ENCODE measurements around the gene PCDHA2.
"Not testable (repeated sequence)": the region's sequence is repeated elsewhere in the genome, so short reads cannot be mapped to it uniquely, and the experiment has no call there.

Gene PCDHA2

DNA sequence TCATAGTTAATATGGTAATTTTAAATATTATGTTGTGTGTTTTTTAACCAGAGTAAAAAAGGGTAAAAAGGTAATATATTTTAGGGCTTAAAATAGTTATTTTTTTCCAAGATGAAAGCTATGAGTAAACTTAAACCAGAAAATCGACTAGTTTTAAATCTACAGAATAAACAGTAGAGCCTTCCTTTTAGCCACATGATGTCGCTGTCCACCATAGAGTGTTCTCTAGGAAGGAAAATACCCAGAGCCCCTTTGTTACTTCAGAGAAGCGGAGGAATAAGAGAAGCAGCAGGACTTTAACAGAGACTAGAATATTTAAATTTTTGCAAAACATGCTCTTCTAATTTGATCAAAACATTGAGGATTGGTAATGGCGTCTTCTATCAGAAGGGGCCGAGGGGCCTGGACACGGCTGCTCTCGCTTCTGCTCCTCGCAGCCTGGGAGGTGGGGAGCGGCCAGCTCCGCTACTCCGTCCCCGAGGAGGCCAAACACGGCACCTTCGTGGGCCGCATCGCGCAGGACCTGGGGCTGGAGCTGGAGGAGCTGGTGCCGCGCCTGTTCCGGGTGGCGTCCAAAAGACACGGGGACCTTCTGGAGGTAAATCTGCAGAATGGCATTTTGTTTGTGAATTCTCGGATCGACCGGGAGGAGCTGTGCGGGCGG, at the start of gene PCDHA2:
PCDHA2 (plus strand) TSS at position 258 of the 664 bp plus-strand sequence.
- DNase-seq (ENCODE audit: low read depth, low spot score): no peak

- DNase-seq (ENCODE audit: low read depth, low spot score): no peak
Observed at GRCh38 chr5:140753561-140753960, 41.1 kb upstream of the PCDHA2 start.

- no peak for DNase-seq (ENCODE audit: low read depth, low spot score)
Observed at GRCh38 chr5:140764177-140764973, 30.3 kb upstream of the PCDHA2 start.

- no peak for DNase-seq (ENCODE audit: low read depth, low spot score)
Observed at GRCh38 chr5:140767444-140767843, 27.2 kb upstream of the PCDHA2 start.

GRCh38 chr5:140780512-140780911, 14.1 kb upstream of the PCDHA2 start:
- no peak for DNase-seq (ENCODE audit: low read depth, low spot score)

DNA sequence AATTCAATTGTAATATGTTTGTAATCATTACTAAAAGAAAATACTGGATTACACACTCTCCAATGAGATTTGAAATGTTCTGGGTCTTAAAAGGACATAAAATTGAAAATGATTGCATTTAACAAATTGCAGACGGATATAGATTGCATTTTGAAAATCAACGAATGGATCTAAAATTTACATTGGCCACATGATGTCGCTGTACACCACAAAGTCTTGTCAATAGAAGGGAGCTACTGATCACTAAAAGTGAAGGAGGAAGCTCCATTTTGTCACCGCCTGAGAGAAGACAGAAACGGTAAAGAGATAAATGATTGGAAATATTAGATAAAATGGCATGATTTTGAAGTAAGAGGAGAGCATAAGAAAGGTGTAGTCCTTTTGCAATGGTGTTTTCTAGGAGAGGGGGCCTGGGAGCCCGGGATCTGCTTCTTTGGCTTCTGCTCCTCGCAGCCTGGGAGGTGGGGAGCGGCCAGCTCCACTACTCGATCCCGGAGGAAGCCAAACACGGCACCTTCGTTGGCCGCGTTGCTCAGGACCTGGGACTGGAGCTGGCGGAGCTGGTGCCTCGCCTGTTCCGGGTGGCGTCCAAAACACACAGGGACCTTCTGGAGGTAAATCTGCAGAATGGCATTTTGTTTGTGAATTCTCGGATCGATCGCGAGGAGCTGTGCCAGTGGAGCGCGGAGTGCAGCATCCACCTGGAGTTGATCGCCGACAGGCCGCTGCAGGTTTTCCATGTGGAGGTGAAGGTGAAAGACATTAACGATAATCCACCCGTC, 8.6 kb upstream of the PCDHA2 start, which contains the start of gene PCDHA1:
PCDHA1 (plus strand) TSS at position 236 of the 782 bp plus-strand sequence.
- DNase-seq (ENCODE audit: low read depth, low spot score): no peak

GRCh38 chr5:140787422-140787821, 7.2 kb upstream of the PCDHA2 start:
- not testable (repeated sequence) for DNase-seq (ENCODE audit: low read depth, low spot score)

GRCh38 chr5:140787849-140788504, 6.7 kb upstream of the PCDHA2 start:
- not testable (repeated sequence) for DNase-seq (ENCODE audit: low read depth, low spot score)

DNA sequence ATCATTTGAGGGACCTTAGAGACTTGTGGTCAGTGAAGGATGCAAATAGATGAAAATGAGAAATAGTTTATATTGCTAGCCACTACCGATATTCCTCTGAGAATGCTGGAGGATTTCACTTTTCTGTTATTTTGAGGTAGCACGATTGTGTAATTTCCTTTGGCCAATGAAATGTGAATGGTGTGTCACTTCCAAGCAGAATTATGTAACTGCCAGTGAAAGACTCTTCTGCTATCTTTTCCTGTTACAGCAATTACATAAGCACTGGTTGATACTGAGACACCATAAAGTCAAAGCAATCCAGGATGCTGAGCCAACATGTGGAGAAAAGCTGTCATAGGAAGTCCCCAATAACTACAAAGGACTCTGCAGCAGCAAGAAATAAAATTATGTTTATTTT, 3.6 kb upstream of the PCDHA2 start:
- no peak for DNase-seq (ENCODE audit: low read depth, low spot score)

DNA sequence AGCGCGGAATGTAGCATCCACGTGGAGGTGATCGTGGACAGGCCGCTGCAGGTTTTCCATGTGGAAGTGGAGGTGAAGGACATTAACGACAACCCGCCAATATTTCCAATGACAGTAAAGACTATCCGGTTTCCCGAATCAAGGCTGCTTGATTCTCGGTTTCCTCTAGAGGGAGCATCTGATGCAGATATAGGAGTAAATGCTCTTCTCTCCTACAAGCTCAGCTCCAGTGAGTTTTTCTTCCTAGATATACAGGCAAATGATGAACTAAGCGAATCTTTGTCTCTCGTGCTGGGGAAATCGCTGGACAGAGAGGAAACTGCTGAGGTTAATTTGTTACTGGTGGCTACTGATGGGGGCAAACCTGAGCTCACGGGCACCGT, 598 bp downstream of the PCDHA2 start:
- DNase-seq (ENCODE audit: low read depth, low spot score): no peak

DNA sequence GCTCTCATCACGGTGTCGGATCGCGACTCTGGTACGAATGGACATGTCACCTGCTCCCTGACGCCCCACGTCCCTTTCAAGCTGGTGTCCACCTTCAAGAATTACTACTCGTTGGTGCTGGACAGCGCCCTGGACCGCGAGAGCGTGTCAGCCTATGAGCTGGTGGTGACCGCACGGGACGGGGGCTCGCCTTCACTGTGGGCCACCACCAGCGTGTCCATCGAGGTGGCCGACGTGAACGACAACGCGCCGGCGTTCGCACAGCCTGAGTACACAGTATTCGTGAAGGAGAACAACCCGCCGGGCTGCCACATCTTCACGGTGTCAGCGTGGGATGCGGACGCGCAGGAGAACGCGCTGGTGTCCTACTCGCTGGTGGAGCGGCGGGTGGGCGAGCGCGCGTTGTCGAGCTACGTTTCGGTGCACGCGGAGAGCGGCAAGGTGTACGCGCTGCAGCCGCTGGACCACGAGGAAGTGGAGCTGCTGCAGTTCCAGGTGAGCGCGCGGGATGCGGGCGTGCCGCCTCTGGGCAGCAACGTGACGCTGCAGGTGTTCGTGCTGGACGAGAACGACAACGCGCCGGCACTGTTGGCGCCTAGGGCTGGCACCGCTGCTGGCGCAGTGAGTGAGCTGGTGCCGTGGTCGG, 1.5 kb downstream of the PCDHA2 start:
- DNase-seq (ENCODE audit: low read depth, low spot score): not testable (repeated sequence)

GRCh38 chr5:140796718-140797095, 2.1 kb downstream of the PCDHA2 start:
- no peak for DNase-seq (ENCODE audit: low read depth, low spot score)

DNA sequence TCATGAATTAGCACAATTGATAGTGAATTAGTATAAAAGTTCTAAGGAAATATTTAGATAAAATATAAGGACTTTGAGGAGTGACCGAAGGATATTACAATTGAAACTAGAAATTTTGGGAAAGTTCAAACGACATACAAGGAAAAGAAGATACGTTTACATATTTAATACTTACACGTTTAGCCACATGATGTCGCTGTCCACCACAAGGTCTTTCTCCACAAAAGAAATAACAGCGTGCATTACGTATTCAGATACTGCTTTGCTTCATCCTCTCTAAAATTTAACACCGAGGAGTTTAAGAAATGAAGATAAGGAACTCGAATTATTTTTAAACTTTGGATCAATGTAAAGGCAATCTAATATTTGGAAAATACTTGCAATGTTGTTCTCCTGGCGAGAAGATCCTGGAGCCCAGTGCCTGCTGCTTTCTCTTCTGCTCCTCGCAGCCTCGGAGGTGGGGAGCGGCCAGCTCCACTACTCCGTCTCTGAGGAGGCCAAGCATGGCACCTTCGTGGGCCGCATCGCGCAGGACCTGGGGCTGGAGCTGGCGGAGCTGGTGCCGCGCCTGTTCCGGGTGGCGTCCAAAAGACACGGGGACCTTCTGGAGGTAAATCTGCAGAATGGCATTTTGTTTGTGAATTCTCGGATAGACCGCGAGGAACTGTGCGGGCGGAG, 6.3 kb downstream of the PCDHA2 start, which contains the start of gene PCDHA3:
PCDHA3 (plus strand) TSS at position 242 of the 678 bp plus-strand sequence.
- DNase-seq (ENCODE audit: low read depth, low spot score): no peak

GRCh38 chr5:140801494-140801841, 6.8 kb downstream of the PCDHA2 start:
- no peak for DNase-seq (ENCODE audit: low read depth, low spot score)

DNA sequence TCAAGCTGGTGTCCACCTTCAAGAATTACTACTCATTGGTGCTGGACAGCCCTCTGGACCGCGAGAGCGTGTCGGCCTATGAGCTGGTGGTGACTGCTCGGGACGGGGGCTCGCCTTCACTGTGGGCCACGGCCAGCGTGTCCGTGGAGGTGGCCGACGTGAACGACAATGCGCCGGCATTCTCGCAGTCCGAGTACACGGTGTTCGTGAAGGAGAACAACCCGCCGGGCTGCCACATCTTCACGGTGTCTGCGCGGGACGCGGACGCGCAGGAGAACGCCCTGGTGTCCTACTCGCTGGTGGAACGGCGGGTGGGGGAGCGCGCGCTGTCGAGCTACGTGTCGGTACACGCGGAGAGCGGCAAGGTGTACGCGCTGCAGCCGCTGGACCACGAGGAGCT, 7.7 kb downstream of the PCDHA2 start:
- not testable (repeated sequence) for DNase-seq (ENCODE audit: low read depth, low spot score)

GRCh38 chr5:140802781-140803271, 8.2 kb downstream of the PCDHA2 start:
- no peak for DNase-seq (ENCODE audit: low read depth, low spot score)

GRCh38 chr5:140806834-140807775, 12.5 kb downstream of the PCDHA2 start, which contains the start of gene PCDHA4:
Gene PCDHA4, plus strand, starts transcription at chr5:140807068.
- no peak for DNase-seq (ENCODE audit: low read depth, low spot score)

GRCh38 chr5:140808241-140808888, 13.7 kb downstream of the PCDHA2 start:
- DNase-seq (ENCODE audit: low read depth, low spot score): not testable (repeated sequence)

GRCh38 chr5:140808889-140809291, 14.2 kb downstream of the PCDHA2 start:
- no peak for DNase-seq (ENCODE audit: low read depth, low spot score)

All from iPS DF 19.7 (cell line).